DMS114 treated with DMSO at 0.1 percent for 48 hours (cell line): ENCODE results near the gene KCNMB2.

ENCODE experiments used
- DNase-seq: peaks from one replicate; lab custom pipeline; 2025; ENCODE audit not compliant: unreplicated experiment; lab: John Stamatoyannopoulos, UW

Gene KCNMB2

GRCh38 chr3:178851564-178851963 lies 315.3 kb downstream of the KCNMB2 start:
- no peak for DNase-seq

DNA sequence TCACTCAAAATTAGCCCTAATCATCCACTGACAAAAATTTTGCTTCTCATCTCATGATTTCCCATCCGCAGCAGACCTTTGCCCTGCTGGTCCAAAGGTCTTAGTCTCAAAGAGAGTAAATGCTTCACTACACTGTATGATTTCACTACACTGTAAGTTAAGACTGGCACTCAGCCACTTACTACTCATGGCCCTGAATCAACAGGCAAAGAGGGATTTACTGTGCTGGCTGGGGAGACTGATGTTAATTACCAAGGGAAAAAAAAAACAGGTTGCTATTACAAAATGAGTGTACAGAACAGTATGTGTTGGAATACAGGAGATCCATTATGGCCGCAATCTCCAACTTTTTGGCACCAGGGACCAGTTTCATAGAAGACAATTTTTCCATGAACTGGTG lies 320.6 kb downstream of the KCNMB2 start:
- no peak for DNase-seq

GRCh38 chr3:178859386-178859785 lies 323.1 kb downstream of the KCNMB2 start:
- no peak for DNase-seq

DNA sequence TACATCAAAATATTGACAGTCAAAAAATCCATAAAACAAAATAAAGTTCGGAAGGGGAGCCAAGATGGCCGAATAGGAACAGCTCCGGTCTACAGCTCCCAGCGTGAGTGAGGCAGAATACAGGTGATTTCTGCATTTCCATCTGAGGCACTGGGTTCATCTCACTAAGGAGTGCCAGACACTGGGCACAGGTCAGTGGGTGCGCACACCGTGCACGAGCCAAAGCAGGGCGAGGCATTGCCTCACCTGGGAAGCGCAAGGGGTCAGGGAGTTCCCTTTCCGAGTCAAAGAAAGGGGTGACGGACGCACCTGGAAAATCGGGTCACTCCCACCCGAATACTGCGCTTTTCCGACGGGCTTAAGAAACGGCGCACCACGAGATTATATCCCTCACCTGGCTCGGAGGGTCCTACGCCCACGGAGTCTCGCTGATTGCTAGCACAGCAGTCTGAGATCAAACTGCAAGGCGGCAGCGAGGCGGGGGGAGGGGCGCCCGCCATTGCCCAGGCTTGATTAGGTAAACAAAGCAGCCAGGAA lies 323.7 kb downstream of the KCNMB2 start:
- peak; percentile 12 for DNase-seq

GRCh38 chr3:178868681-178869080 lies 332.4 kb downstream of the KCNMB2 start:
- DNase-seq = no peak

GRCh38 chr3:178870085-178870484 lies 333.8 kb downstream of the KCNMB2 start:
- DNase-seq = no peak

DNA sequence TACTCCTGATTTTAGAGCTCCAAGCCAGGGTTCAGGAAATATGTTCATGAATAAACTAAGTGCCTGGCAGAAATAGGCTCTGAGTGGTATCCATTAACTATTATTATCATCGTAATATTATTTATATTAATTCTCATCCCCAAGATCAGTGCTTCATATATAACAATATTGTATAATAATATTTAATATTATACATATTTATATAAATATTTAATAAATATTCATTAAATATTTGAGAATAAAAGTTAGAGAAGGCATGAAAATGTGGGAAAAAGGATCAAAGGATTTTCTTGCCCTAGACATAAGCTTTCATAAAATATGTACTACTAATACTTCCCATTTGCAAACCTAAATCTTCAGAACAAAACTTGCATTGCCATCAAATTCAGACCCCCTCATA lies 338.9 kb downstream of the KCNMB2 start:
- no peak for DNase-seq

- no peak for DNase-seq
Measured at GRCh38 chr3:178875836-178876235, 339.6 kb downstream of the KCNMB2 start.

DNA sequence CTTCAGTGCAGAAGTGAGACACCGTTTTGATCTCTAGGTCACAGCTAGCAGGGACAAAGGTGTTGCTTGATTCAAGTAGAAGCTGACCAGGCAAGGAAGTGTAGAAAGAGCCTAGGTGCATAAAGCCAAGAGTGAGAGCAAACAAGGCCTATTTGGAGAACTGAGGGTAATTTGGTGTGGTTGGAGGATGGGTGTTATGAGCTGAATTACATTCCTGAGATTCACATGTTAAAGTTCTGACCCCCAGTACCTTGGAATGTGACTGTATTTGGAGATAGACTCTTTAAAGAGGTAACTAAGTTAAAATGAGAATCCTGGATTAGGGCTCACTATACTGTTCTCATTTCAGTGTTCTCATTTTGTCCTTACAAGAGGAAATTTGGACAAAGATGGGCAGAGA lies 344.0 kb downstream of the KCNMB2 start:
- DNase-seq = no peak
